Measurements from ENCODE around the gene TTC34.

TTC34 gene

GRCh38 chr1:2590233-2591141 is 211.0 kb downstream of the TTC34 start:
- DNase-seq (ENCODE audit: low spot score) = no peak

GRCh38 chr1:2589431-2590232 is 211.9 kb downstream of the TTC34 start:
- DNase-seq (ENCODE audit: low spot score) = no peak

- DNase-seq (ENCODE audit: low spot score) = no peak
These were observed 212.6 kb downstream of the TTC34 start for GRCh38 chr1:2588661-2589430.

GRCh38 chr1:2587860-2588571 is 213.5 kb downstream of the TTC34 start:
- no peak for DNase-seq (ENCODE audit: low spot score)

GRCh38 chr1:2587071-2587859 is 214.2 kb downstream of the TTC34 start:
- DNase-seq (ENCODE audit: low spot score) = no peak

- DNase-seq (ENCODE audit: low spot score) = peak; percentile 99
These were observed 215.1 kb downstream of the TTC34 start, which contains the start of gene PRXL2B for GRCh38 chr1:2586154-2587070. TSS of gene PRXL2B (plus strand) at chr1:2586777. CDS start at chr1:2586886, 109 bp downstream.
